ENCODE results near the gene PSTPIP2.

DNA sequence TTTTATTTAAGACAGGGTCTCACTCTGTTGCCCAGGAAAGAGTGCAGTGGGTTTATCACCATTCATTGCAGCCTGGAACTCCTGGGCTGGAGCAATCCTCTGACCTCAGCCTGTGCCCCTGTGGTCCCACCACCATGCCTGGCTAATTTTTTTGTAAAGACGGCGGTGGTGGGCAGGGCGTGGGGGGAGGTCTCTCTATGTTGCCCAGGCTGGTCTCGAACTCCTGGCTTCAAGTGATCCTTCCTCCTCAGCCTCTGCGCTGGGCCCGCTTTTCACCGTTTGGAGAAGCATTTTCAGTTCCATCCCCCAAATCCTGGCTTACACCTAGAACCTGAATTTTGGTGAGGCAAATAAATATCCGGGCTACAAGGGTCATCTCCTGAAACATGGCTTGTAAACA, 27.4 kb upstream of the PSTPIP2 start:
- TF ChIP-seq, protein P1, sequence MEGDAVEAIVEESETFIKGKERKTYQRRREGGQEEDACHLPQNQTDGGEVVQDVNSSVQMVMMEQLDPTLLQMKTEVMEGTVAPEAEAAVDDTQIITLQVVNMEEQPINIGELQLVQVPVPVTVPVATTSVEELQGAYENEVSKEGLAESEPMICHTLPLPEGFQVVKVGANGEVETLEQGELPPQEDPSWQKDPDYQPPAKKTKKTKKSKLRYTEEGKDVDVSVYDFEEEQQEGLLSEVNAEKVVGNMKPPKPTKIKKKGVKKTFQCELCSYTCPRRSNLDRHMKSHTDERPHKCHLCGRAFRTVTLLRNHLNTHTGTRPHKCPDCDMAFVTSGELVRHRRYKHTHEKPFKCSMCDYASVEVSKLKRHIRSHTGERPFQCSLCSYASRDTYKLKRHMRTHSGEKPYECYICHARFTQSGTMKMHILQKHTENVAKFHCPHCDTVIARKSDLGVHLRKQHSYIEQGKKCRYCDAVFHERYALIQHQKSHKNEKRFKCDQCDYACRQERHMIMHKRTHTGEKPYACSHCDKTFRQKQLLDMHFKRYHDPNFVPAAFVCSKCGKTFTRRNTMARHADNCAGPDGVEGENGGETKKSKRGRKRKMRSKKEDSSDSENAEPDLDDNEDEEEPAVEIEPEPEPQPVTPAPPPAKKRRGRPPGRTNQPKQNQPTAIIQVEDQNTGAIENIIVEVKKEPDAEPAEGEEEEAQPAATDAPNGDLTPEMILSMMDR (IDR thresholded peaks at IDR 0.05; ENCODE audit: insufficient read depth, low read length, poor library complexity, severe bottlenecking): no peak
- TF ChIP-seq EZH2phosphoT487 (conservative IDR thresholded peaks at IDR 0.05; ENCODE audit: low read length): no peak

All from SU-DHL-6 (cell line).